NCI-H510A (cell line): ENCODE measurements around the gene SLC25A42.
A peak's percentile ranks its signal among the peaks of the same experiment; 100 is the strongest.
"Not testable (repeated sequence)": the region's sequence is repeated elsewhere in the genome, so short reads cannot be mapped to it uniquely, and the experiment has no call there.

Source experiments
- DNase-seq: peaks from one replicate; lab custom pipeline; 2025; lab: John Stamatoyannopoulos, UW

The SLC25A42 gene

DNA sequence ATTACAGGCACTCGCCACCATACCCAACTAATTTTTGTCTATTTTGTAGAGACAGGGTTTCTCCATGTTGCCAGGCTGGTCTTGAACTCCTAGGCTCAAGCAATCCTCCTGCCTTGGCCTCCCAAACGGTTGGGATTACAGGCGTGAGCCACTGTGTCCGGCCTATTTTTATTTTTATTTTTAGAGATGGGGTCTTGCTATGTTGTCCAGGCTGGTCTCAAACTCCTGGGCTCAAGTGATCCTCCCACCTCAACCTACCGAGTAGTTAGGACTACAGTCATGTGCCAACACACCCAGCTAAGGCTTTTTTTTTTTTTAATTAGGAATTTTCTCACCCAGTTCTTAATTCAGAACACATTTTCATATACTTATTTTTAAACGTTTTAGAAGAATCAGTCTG is 71.9 kb downstream of the SLC25A42 start:
- DNase-seq: not testable (repeated sequence)

DNA sequence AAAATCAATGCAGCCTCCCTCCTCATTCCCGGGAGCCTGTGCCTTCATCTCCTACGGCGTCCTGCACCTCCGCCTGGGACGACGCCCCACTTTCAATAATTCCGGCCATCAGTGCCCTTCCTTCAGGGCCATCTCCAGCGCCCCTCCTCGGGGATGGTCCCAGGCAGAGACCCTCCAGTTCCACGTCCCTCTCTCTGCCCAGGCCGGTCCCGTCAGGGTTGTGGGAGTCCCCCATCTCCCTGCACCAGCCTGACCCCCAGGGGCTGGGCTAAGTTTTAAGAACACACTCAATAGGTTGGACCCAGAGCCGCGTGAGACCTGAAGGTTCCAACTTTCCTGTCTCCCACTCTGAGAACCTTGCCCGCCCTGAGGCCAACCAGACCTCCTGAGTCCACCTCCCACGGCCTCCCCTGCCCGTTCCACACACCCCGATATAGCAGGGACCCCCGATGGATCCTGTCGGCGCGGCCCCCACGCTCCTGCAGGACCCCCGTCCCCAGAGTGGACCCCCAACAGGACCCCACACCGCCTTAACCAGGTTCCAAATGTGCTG is 73.8 kb downstream of the SLC25A42 start:
- DNase-seq: no peak

DNA sequence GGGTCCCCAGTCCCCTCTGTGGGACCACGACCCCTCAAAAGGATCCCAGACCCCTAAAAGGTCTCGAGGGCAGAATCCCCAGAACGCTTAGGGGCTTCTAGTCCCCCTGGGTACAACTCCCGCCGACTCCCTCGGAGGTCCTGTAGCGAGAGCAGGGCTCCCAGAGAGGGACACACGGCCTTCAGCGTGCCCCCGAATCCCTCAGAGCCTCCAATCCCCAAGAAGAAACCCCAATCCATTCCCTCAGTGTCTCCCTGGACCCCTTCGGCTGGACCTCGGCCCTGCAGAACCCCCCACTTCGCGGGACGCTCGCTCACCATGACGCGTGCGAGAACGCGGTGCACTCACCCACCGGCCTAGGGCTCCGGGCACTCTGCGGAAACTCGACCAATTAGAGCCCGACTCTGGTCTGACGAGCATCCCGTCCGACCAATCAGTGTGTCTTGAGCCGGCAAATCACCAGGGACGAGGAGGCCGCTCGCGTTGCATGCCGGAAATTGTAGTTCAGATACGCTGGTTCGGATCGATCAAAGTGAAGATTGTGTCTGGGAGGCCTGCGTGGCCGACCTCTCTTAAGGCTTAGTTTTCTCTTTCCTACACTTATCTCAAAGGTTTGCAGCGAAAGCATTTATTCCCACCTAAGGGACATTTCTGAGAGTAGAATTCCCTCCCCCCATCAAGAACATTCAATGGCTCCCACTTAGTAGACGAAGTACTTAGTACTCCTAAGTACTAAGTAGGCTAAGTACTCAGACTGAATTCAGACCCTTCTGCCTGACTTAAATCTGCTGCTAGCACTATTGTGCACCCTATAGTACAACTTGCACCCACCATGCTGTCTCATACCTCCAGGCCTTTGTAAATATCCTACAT is 74.6 kb downstream of the SLC25A42 start, which contains the start of gene TMEM161A:
Gene TMEM161A, minus strand, starts transcription at position 370 of the 873 bp plus-strand sequence. Its CDS starts 50 bp downstream, at position 320.
- DNase-seq: peak; percentile 94

DNA sequence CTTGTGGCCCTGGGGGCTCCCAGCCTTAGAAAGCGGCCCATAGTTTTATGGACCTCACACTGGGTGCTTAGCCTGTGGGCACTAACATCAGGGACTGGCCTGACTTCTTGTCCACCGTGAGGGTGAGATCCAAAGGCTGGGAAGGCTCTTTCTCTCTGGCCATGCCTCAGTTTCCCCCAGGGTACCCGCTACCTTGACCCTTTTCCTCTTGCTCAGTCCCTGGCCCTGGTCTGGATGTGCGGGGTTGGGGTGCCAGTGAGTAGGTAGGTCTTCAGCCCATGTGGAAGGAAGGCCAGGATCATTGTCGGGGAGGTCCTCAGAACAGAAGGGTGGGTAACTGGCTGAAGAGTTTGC is 76.1 kb downstream of the SLC25A42 start:
- DNase-seq: no peak

DNA sequence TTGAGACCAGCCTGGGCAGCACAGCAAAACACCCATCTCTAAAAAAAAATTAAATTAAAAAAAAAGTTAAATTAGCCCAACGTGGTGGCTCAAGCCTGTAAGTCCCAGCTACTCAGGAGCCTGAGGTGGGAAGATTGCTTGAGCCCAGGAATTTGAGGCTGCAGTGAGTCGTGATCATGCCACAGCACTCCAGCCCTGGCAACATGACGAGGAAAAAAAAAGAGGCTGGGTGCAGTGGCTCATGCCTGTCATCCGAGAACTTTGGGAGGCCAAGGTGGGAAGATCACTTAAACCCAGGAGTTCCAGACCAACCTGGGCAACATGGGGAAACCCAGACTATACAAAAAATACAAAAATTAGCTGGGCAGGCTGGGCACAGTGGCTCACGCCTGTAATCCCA is 76.7 kb downstream of the SLC25A42 start:
- DNase-seq: no peak

DNA sequence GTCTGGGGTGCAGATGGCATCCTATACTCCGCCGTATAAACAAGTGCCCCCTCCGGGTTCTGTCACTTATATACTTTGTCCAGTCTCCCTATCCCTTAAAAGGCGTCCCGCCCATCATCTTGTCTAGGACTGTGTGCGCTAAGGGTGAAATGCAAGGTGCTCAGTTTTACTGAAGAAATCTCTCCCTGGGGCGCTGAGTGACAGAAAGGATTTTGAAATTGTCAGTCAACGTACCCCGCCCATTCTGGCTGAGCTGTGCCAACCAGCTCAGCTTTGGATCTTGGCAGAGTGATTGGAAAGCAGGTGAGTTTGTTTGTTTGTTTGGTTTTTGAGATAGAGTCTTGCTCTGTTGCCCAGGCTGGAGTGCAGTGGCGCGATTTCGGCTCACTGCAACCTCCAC is 78.6 kb downstream of the SLC25A42 start:
- no peak for DNase-seq

DNA sequence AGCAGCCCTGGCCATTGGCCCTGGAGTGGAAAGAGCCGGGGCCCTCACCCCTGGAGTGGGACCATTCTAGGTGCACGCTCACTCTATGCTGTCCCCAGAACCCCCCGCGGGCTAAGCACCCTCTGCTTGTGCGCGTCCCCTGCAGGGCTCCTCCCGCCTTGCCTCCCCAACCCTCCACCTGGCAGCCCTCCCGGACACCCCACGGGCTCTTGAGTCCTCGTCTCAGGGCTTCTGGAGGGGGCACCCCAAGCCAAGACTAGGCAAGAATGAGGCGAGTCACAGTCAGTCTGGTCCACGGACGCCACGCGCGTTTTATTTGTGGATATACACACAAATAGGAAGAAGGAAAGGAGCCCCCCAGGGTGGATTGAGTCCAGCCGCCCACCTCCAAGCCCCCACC is 81.5 kb downstream of the SLC25A42 start:
- no peak for DNase-seq

DNA sequence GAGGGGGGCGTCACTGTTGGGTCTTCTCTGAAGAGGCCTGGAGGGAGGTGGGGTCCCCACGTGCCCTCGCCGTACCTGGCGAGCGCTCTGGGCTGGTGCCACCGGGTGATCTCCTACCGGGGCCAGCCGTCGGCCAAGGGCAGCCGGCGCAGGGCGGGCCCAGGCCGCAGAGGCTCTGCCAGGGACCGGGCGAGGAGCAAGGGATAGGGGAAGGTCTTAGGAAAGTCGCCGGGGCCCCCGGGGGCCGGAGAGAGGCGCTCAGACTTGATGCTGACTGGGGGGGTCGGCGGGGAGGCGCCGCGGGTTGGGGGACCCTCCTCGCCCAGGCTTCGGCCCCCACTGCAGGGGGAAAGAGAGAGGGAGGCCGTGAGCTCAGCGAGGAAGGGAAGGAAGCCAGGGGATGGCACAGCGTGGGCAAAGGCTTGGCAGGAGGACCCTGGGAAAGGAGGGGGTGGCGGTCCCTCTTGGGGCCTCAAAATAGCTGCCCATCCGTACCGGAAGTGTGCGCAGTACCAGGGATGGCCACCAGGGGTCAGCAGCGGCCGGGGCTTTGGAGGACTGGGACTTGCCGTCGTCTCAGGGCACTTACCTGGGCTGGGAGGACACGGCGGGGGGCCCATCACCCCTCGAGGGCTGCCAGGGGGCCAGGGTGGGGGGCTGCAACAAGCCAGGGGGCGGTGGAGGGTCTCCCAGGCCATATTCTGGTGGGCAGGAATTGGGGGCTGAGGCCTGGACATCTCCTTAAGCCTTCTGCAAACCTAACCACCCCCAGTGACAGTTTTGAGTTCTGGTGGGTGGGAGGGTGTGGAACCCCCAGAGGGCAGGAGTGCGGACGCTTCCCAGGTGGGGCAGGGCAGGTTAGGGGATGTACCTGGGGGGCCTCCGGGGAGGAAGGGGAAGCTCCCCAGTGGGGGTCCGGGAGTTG is 82.2 kb downstream of the SLC25A42 start:
- DNase-seq: no peak

DNA sequence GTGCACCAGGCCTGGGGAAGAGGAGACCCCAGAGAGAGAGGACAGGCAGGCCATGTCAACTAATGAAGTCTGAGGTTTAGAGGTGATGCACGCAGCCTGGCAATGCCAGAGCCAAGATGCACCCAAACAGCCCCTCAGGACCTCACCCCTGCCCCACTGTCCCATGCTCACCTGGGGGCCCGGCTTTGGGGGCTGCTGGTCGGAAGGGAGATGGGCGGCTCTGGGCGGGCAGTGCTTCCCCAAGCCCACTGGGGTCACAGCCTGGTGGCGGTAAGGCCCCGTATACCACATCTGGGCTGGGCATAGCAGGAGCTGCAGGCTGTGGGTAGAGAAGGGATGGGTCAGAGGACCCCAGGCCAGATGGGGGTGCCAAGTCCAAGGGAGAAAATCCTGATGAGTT is 83.1 kb downstream of the SLC25A42 start:
- DNase-seq: no peak

DNA sequence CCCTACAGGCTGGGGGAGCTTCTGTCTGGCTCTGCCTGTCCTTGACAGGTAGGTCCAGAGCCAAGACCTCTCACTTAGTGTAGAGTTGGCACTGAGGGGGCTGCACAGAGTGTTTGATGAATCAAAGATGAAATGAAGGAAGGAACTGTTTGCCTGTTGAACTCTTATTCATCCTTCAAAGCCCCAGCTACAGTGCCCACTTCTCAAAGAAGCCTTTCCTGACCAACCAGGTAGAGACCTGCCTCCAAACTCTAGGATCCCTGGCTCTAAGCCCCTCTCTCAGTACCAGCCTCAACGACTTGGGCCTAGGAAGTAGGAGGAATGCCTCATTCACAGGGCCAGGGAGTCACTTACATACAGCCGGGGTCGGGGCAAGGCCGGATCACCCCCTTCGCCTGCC is 83.5 kb downstream of the SLC25A42 start:
- DNase-seq: no peak

DNA sequence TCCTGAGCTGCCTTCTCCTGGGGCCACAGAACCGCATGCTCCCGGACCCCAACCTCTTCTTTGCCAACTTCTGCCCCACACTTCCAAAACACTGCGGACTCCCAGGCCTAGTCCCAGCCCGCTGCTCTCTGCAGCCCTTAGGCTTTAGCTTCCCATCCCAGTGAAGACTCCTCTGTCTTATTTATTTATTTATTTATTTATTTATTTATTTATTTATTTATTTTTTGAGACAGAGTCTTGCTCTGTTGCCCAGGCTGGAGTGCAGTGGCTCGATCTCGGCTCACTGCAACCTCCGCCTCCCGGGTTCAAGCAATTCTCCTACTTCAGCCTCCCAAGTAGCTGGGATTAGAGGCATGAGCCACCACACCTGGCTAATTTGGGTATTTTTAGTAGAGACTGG is 84.7 kb downstream of the SLC25A42 start:
- not testable (repeated sequence) for DNase-seq

DNA sequence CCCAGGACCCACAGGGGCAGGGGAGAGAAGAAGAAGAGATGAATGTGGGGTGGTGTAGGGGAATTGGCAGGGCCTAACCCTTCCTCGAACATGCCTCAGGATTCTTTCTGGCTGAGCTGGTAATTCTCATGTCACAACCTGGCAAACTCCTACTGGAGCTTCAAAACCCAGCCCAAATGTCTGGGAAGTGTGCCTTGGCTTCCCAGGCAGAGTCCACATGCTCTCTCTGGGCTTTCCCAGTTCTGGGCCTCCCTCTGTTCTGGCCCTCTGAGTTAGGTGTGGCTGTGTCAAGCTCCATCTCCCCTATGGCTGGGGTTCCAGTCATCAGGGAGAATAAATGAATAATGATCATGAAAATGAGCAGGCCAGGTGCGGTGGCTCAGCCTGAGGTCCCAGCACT is 85.6 kb downstream of the SLC25A42 start:
- no peak for DNase-seq

DNA sequence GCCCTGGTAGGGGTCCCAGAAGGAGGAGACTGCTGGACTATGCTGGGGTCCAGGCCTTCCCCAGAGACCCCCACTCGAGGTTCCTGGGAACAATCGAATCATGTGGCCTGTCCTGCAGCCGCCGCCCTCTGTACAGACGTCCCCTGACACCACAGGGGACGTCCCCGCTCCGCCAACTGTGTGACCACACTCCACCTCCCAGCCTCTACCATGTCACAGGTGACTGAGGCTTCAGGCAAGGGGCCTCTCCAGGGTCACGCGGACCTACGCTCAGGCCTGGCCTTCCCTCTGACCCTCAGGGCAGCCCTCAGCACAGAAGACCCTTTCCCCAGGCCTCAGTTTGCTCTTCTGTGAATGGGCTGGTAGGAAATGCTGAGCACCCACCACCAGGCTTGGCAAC is 87.6 kb downstream of the SLC25A42 start:
- no peak for DNase-seq

DNA sequence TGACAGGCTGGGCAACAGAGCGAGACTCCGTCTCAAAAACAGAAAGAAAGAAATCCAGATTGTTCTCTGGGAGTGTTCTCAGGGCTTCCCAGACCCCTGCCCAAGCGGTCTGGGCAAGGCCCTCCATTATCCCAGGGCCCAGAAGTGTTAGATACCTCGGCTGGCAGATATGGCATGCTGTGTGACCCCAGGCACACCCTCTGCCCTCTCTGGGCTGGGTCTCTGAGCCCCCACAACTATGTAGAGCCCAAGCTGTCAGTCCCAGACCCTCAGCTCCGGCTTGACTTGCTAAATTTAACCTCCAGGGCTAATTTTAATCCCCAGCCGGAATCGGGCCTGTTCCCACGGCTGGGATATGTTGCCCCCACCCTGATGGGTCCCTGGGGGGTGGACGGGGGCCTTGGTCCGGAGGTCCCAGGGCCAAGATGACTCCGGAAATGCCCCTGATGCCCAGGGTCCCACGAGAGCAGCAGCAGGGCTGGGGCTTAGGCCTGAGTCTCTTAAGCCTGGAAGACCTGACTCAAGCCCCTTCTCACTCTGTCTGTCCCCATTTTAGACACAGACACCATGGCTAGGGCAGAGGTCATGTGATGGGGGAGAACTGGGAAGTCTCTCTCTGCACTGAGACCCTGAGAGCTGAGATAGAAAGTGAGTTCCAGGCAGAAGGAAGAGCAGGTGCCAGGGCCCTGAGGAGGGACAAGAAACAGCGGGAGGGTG is 89.0 kb downstream of the SLC25A42 start:
- no peak for DNase-seq

DNA sequence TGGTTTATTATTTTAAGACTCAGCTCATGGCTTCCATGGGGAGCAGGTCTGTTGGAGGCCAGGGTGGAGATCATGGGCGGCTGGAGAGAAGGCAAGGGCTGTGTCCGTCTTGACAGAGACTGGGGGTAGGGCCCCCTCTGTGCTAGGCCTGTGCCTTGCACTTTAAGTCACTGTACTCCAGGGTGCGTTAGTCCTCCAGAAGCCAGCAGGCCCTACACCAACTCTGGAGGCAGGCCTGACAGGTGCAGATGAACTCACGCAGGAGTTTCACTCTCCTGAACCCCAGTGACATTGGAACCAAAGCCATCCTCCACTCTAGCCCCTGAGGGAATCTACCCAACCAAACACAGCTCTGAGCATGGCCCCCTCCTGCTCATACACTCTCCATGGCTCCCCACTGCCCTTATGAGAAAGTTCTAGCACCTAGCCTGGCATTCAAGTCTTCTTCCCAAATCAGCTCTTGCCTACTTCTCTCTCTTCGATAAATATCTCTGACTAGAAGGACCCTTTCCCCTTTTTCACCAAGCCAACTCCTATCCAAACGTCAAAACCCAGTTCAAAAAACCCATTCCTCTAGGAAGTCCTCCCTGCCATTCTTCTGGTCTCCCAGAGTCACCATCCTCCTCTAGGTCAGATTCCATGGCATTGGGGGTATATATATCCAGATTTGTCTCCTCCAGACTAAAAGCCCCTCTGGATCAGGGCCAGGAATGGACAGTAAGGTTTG is 91.1 kb downstream of the SLC25A42 start:
- no peak for DNase-seq

DNA sequence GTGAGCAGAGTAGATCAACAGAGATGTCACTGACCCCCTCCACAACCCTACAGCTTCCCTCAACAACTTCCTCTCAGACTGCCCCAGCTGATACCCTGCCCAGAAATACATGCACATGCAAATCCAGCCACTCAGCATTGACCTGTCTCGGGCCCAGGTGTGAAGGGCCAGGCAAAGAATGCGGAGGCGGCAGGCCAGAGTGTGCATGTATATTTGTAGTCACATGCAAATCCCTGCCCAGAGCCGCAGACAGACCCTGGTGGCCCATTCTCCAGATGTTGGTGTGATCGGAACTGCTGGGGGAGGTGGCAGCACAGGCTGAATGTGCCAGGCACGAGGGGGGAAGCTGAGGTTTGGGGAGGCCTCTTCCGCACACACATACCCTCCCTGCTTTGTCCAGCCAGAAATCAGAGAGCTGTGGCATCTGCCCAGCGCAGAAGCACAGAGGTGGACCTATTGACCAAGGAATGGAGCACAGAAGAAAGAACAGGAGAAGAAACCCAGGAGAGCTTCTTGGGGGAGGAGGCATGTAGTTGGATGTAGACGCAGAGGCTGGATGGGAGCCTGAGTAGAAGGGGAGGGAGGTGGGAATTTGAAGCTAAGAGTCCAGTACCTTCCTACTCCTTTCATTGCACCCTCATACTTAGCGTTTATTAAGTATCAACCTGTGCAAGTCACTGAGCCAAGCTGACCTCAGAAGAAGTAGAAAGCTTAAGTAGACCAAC is 91.9 kb downstream of the SLC25A42 start:
- DNase-seq: no peak

DNA sequence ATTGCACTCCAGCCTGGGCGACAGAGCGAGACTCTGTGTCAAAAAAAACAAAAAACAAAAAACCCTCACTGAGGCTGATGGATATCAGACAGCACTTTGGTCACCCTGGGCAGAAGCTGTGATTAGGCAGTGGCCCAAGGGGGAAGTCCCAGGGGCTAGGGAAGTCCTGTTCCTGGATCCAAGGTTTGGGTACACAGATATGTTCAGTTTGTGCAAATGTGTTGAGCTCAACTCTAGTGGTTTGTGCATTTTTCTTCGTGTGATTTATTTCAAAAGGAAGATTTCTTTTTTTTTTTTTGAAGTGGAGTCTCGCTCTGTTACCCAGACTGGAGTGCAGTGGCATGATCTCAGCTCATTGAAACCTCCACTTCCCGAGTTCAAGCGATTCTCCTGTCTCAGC is 94.0 kb downstream of the SLC25A42 start:
- DNase-seq: no peak

DNA sequence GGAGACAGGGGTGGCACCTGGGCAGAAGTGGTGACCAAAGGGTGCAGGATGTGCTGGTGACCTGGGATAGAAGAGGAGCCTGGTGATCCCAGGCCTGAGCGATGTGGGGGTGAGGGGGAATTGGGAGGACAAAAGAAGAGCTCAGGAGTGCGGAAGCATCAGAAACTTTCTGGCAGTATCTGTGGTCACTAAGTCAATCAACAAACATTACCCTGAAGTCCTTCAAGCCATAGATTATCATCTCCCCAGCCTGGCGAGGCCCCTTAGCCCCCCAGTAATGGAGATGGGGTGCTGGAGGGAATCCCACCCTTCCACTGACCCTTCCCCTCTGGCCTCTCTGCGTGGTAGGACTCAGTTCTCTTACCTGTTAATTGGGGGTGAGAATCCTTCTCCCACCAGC is 95.7 kb downstream of the SLC25A42 start:
- no peak for DNase-seq

DNA sequence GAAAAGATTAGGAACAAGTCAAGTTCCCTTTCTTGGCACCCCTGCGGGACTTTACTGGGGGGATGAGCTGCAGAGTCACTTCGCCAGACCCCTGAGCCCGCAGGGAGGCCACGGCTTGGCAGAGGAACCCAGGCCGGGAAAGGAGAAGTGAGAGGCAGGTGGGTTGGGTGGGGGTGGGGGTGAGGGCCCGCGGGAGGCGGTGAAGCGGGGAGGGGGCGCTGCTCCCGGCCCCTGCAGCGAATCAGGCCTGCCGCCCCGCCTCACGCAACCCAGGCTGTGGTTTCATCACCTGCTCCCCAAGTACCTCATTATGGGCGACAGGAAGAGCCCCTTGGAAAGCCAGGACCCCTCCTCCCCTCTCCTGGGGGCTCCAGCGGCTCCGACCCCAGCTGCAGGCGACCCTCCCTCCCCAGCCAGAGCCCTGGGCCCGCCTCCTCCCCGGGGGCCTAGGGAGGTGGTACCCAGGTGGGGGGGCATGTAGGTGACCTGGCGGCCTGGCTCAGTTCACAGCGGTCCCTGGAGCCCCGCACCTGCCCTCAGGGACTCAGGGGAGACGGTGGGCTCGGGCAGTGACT is 96.8 kb downstream of the SLC25A42 start:
- no peak for DNase-seq

DNA sequence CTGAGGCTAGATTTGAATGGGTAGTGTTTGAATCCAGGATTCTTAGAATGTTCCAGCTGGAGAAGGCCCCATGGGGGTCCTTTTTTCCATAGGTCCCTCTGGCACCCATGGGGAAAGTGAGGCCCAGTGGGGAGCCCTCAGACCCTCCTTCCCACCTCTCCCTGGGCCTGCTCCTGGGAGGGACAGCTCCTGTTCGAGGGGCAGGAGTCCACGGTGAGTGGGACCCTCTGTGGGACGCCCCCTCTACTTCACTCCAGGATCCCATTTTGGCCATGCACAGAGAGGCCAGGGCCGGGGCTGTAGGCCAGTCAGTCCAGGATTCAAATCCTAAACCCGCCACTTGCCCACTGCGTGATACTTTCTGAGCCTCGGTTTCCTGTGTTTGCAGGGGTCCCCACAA is 98.7 kb downstream of the SLC25A42 start:
- no peak for DNase-seq
